Mesenchymal stem cell (in vitro differentiated cells and primary cell): ENCODE results near the gene SGO1.
"Not testable (repeated sequence)": the region's sequence is repeated elsewhere in the genome, so short reads cannot be mapped to it uniquely, and the experiment has no call there.

Experiments used
- DNase-seq: peaks from one replicate; pipeline ENCODE4 v3.0.0-alpha.2; 2013
- H2AFZ ChIP-seq: one replicate; pipeline ENCODE4 v1.6.1; 2013; ENCODE audit warnings: low read depth, mild to moderate bottlenecking, control low read depth, inconsistent platforms, low read length, moderate library complexity
- H2AK5ac ChIP-seq: 2 replicates; pipeline ENCODE4 v1.6.1; 2013; ENCODE audit warnings: low read length, moderate library complexity, mild to moderate bottlenecking, inconsistent platforms; ENCODE audit not compliant: severe bottlenecking
- H2BK120ac ChIP-seq: one replicate; pipeline ENCODE4 v1.6.1; 2013; ENCODE audit warnings: low read depth, mild to moderate bottlenecking, inconsistent platforms, low read length, moderate library complexity
- H2BK12ac ChIP-seq, 2 experiments: one replicate each; pipeline ENCODE4 v1.6.1; 2013; ENCODE audit warnings: inconsistent platforms in 2 of 2, low read length in 2 of 2, mild to moderate bottlenecking in 2 of 2, moderate library complexity in 2 of 2, control low read depth in 1 of 2
- H2BK15ac ChIP-seq: one replicate; pipeline ENCODE4 v1.6.1; 2013; ENCODE audit warnings: mild to moderate bottlenecking, low read depth, inconsistent platforms; ENCODE audit not compliant: poor library complexity, severe bottlenecking
- H2BK5ac ChIP-seq: 2 replicates; pipeline ENCODE4 v1.6.1; 2013; ENCODE audit warnings: low read depth, mild to moderate bottlenecking, low read length, control low read depth, inconsistent platforms; ENCODE audit not compliant: poor library complexity, severe bottlenecking
- H3K14ac ChIP-seq, 2 experiments: one replicate each; pipeline ENCODE4 v1.6.1; 2013; ENCODE audit warnings: inconsistent platforms in 2 of 2, low read length in 2 of 2, control low read depth in 1 of 2, mild to moderate bottlenecking in 1 of 2, moderate library complexity in 1 of 2
- H3K18ac ChIP-seq, 2 experiments: one replicate each; pipeline ENCODE4 v1.6.1; 2013; ENCODE audit warnings: inconsistent platforms in 2 of 2, low read length in 2 of 2, control low read depth in 1 of 2, low read depth in 1 of 2, mild to moderate bottlenecking in 1 of 2
- H3K23ac ChIP-seq, 2 experiments: one replicate each; pipeline ENCODE4 v1.6.1; 2013; ENCODE audit warnings: inconsistent platforms in 2 of 2, low read length in 2 of 2, mild to moderate bottlenecking in 2 of 2, moderate library complexity in 2 of 2, control low read depth in 1 of 2
- H3K27ac ChIP-seq: 2 replicates; pipeline ENCODE4 v1.5.1; 2013; ENCODE audit warnings: mild to moderate bottlenecking, moderate library complexity, low read length, control low read depth, inconsistent platforms; ENCODE audit not compliant: poor library complexity, severe bottlenecking
- H3K27me3 ChIP-seq, 2 experiments: 2 replicates each; pipeline versions ENCODE4 v1.6.1 to v1.7.0; 2013; ENCODE audit warnings: low read length in 2 of 2, mild to moderate bottlenecking in 2 of 2, moderate library complexity in 2 of 2, control low read depth in 1 of 2, inconsistent platforms in 1 of 2; ENCODE audit not compliant: control insufficient read depth in 1 of 2, insufficient read depth in 1 of 2
- H3K36me3 ChIP-seq, 2 experiments: 2 replicates each; pipeline versions ENCODE4 v1.6.1 to v1.7.0; 2013; ENCODE audit warnings: low read length in 2 of 2, control low read depth in 1 of 2, inconsistent platforms in 1 of 2, low read depth in 1 of 2, mild to moderate bottlenecking in 1 of 2; ENCODE audit not compliant: insufficient read depth in 2 of 2, control insufficient read depth in 1 of 2
- H3K4ac ChIP-seq, 2 experiments: one replicate each; pipeline ENCODE4 v1.6.1; 2013; ENCODE audit warnings: inconsistent platforms in 2 of 2, low read length in 2 of 2, mild to moderate bottlenecking in 2 of 2, moderate library complexity in 2 of 2, control low read depth in 1 of 2, low read depth in 1 of 2
- H3K4me1 ChIP-seq: 2 replicates; pipeline ENCODE4 v1.6.1; 2013; ENCODE audit warnings: low read depth, low read length, control low read depth; ENCODE audit not compliant: control insufficient read depth, insufficient read depth
- H3K4me2 ChIP-seq: 2 replicates; pipeline ENCODE4 v1.6.1; 2013; ENCODE audit warnings: low read length, mild to moderate bottlenecking, inconsistent platforms; ENCODE audit not compliant: poor library complexity, severe bottlenecking
- H3K4me3 ChIP-seq, 2 experiments: 2 replicates each; pipeline versions ENCODE4 v1.5.1 to v1.7.0; 2013; ENCODE audit warnings: low read length in 2 of 2, mild to moderate bottlenecking in 2 of 2, control low read depth in 1 of 2, low read depth in 1 of 2; ENCODE audit not compliant: insufficient read depth in 1 of 2
- H3K79me1 ChIP-seq: replicated peaks from 2 replicates; pipeline ENCODE4 v1.6.1; 2013; ENCODE audit warnings: mild to moderate bottlenecking, control low read depth, low read length, inconsistent platforms; ENCODE audit not compliant: poor library complexity, severe bottlenecking
- H3K9ac ChIP-seq: 2 replicates; pipeline ENCODE4 v1.7.0; 2013; ENCODE audit warnings: mild to moderate bottlenecking, low read length, moderate library complexity
- H3K9me3 ChIP-seq: 2 replicates; pipeline ENCODE4 v1.7.0; 2013; ENCODE audit warnings: mild to moderate bottlenecking, low read length; ENCODE audit not compliant: control insufficient read depth
- H4K8ac ChIP-seq: one replicate; pipeline ENCODE4 v1.6.1; 2013; ENCODE audit warnings: inconsistent platforms, mild to moderate bottlenecking, low read length, moderate library complexity
- H4K91ac ChIP-seq: one replicate; pipeline ENCODE4 v1.6.1; 2013; ENCODE audit warnings: mild to moderate bottlenecking, low read length, inconsistent platforms
- WGBS: methylation state at CpG from one replicate; pipeline ENCODE4 v1.1.7; 2013; ENCODE audit warnings: mixed read lengths; 5-methylcytosine and 5-hydroxymethylcytosine counted together

Gene SGO1

GRCh38 chr3:20213491-20213890 lies 27.5 kb upstream of the SGO1 start:
- not testable (repeated sequence) for H4K91ac ChIP-seq, H3K36me3 ChIP-seq, DNase-seq, H3K27ac ChIP-seq, H3K79me1 ChIP-seq, H3K18ac ChIP-seq, H2BK120ac ChIP-seq, H3K9me3 ChIP-seq, H2AK5ac ChIP-seq, H2BK15ac ChIP-seq, H3K4me3 ChIP-seq, H4K8ac ChIP-seq, H3K23ac ChIP-seq, H2AFZ ChIP-seq, H3K27me3 ChIP-seq, H2BK12ac ChIP-seq, H3K14ac ChIP-seq, H3K4me1 ChIP-seq, H3K9ac ChIP-seq, H2BK5ac ChIP-seq, H3K4ac ChIP-seq, H3K4me2 ChIP-seq
- 59% methylated on average over 1 of the region's 1 CpG for WGBS

GRCh38 chr3:20207945-20208344 lies 21.9 kb upstream of the SGO1 start:
- not testable (repeated sequence) for H3K36me3 ChIP-seq, H3K18ac ChIP-seq, H2BK5ac ChIP-seq, H4K91ac ChIP-seq, H3K27ac ChIP-seq, H2AFZ ChIP-seq, H3K9me3 ChIP-seq, H3K14ac ChIP-seq, H2BK12ac ChIP-seq, H3K9ac ChIP-seq, H4K8ac ChIP-seq, H3K4ac ChIP-seq, H3K79me1 ChIP-seq, H2AK5ac ChIP-seq, H3K4me2 ChIP-seq, DNase-seq, H3K27me3 ChIP-seq, H3K4me3 ChIP-seq, H2BK120ac ChIP-seq, H3K4me1 ChIP-seq, H2BK15ac ChIP-seq, H3K23ac ChIP-seq
- WGBS, result 93% methylated on average over 2 of the region's 2 CpGs

- not testable (repeated sequence) for H2AK5ac ChIP-seq, H3K4me1 ChIP-seq, H3K9ac ChIP-seq, H2AFZ ChIP-seq, H3K23ac ChIP-seq, H3K79me1 ChIP-seq, H4K91ac ChIP-seq, H2BK120ac ChIP-seq, H2BK15ac ChIP-seq, H3K27me3 ChIP-seq, H4K8ac ChIP-seq, H3K14ac ChIP-seq, H2BK5ac ChIP-seq, H2BK12ac ChIP-seq, DNase-seq, H3K4ac ChIP-seq, H3K36me3 ChIP-seq, H3K27ac ChIP-seq, H3K4me2 ChIP-seq, H3K4me3 ChIP-seq, H3K18ac ChIP-seq, H3K9me3 ChIP-seq
Measured at GRCh38 chr3:20205898-20206297, 19.9 kb upstream of the SGO1 start.

- Histone ChIP-seq H3K4ac (no peak overlapping the region), H3K79me1 (no peaks in the 10 kb centered on the region)
Measured at GRCh38 chr3:20201143-20201542, 15.1 kb upstream of the SGO1 start.

More at GRCh38 chr3:20201143-20201542, 15.1 kb upstream of the SGO1 start:
- Histone ChIP-seq H3K9me3 (no peaks in the 10 kb centered on the region), H3K4me3 (no peak overlapping the region), H3K4me1 (no peaks in the 10 kb centered on the region), H3K36me3 (no peaks in the 10 kb centered on the region), H3K23ac (no peak overlapping the region), H2BK12ac (no peak overlapping the region), H2AFZ (no peak overlapping the region), H2BK120ac (no peak overlapping the region), H3K4me2 (no peak overlapping the region), H4K8ac (no peak overlapping the region), H2BK15ac (no peak overlapping the region), H3K18ac (no peak overlapping the region), H4K91ac (no peak overlapping the region), H3K27me3 (no peaks in the 10 kb centered on the region), H3K14ac (no peak overlapping the region), H2AK5ac (no peak overlapping the region), H3K9ac (no peak overlapping the region), H2BK5ac (no peak overlapping the region), H3K27ac (no peak overlapping the region)
- DNase-seq, result no peak
